Inferior parietal cortex (tissue), 1 donor: ENCODE measurements around the gene IL12RB2.
"Not testable (repeated sequence)": the region's sequence is repeated elsewhere in the genome, so short reads cannot be mapped to it uniquely, and the experiment has no call there.

Experiments
- DNase-seq: peaks from one replicate; pipeline ENCODE4 v3.0.0-alpha.2; 2016; ENCODE audit errors: extremely low spot score

The IL12RB2 gene

DNA sequence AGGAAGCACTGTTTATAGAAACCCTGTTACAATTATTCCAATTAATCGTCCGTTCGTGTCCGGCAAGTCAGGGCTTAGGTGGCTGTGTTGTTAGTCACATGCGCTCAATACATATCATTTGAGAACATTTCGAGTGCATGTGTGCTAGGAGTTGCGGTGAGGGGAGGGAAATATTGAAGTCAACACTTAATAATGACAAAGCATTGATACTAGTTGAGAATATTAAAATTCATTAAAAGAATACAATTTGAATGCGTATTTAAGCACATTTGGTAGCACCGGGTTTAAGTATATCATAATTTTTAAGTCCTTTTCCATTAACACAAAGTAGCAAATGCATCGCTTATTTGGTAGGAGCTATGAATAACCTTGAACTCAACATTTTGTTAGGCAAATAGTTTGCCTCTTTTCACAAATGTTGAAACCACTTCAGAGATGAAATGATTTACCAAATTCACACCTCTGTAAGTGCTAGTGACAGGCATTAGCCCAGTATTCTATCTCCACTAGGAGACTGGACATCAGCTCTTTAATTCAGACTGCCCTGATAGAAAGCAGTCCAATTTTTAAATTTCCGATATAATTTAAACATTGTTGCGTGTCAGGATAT, 123.6 kb downstream of the IL12RB2 start:
- no peak for DNase-seq

DNA sequence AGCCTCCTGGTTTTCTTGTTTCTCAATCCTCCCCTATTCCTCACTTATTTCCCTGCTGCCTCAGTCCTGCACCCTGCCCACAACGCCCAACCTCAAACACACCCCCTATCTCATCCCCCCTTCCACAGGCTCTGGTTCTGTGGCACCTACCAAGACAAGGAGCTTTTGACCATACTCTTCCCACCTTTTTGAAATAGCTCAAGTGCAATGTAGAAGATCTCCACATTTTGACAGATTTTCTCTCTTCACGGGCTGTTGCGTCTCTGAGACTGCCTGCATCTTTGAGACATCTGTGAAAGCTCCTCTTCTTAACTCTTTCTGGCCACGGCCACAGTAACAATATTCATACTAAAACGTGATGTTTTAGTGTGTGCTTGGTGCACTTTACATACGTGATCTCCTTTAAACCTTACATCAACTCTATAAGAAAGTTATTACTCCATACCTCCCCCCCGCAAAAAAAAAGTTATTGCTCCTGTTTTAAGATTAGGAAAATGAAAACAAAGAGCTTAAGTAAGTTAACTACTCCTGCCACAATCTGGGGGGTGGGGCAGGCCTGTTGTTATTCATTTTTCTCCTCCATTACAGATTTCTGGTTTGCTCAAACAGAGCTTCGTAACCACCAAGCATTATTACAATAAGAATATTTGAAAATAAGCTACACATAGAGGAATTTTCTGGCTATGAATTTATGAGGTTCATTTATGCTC, 124.4 kb downstream of the IL12RB2 start:
- DNase-seq, result no peak

DNA sequence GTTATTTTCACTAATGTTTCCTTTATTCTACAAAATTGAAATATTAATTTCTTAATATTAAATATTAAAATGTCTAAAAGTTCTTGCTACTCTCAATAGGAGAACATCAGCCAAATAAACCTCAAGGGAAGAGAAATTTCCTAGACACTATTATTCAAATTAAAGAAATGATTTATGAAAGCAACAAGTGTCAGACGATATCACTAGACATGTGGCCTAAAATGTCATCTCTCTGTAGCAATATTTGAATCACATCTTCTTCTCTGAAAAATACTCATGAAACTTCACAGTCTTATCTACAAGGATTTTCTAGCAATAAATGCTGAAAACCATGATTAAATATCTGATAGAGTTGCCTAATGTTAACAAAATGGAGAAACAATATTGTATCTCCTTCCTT, 125.1 kb downstream of the IL12RB2 start:
- DNase-seq, result no peak

DNA sequence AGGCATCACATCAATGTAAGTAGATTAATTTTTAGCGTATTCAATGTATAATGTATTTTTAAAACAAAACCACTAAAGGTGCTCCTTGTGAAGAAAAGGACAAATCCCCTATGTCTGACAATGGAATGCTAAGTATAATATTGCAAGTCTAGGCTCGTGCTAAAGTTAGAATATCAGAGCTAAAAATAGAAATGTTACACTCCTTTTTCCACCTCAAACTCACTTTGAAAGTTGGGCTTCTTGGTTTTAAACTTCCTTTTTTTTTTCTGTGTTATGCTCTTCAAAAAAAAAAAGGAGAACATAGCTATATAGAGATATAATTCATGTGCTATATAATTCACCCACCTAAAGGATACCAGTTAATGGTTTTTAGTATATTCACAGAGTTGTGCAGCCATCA, 126.2 kb downstream of the IL12RB2 start:
- no peak for DNase-seq

DNA sequence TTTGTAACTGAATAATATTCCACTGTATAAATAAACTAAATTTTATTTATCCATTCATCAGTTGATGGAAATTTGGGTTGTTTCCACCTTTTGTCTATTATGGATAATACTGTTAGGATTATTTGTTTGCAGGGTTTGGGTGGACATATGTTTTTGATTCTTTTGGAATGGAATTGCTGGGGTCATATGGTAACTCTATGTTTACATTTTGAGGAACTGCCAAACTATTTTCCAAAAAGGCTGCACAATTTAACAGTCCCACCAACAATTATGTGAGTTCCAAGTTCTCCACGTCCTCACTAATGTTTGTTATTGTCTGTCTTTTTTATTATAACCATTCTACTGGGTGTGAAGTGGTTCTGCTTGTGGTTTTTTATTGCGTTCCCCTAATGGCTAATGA, 126.8 kb downstream of the IL12RB2 start:
- no peak for DNase-seq

DNA sequence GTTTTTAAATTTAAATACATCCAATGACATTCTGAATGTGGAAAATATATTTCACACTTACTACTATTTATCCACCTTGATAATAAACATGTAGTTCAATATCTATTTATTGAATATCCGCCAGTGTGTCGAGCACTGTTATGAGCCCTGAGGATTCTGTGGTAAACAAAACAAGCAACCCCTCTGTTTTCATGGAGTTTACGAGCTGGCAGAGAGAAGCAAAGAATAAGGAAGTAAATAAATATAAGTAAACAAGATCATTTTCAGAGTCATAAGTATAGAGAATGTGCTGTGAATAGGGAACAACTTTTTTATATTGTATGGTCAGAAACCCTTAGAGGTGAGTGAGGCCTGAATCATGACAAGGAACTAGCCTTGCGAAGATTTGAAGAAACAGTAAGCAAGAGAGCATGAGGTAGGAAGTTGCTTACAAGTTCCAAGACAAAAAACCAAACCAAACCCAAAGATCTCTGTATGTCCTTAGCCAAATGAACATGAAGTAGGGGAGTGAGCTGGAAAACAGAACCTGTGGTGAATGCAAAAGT, 128.9 kb downstream of the IL12RB2 start:
- DNase-seq, result no peak

DNA sequence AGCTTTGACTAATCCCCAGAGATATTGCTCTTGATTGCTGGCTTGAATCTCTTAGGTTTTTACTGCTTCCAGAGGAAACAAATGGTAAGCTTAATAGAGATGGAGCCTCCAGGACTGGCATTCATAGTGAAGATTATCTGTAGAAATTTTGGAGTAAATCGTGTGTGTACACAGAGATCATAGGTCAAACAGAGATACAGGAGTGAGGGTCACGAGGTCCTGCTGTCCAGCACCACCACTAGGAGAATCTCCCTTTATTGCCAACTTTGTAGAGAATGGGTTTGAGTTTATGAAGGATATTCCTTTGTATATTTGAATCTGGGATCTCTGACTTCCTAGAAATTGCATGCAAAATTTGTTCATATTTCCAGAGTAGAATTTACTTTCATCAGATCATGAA, 130.3 kb downstream of the IL12RB2 start:
- DNase-seq, result no peak

DNA sequence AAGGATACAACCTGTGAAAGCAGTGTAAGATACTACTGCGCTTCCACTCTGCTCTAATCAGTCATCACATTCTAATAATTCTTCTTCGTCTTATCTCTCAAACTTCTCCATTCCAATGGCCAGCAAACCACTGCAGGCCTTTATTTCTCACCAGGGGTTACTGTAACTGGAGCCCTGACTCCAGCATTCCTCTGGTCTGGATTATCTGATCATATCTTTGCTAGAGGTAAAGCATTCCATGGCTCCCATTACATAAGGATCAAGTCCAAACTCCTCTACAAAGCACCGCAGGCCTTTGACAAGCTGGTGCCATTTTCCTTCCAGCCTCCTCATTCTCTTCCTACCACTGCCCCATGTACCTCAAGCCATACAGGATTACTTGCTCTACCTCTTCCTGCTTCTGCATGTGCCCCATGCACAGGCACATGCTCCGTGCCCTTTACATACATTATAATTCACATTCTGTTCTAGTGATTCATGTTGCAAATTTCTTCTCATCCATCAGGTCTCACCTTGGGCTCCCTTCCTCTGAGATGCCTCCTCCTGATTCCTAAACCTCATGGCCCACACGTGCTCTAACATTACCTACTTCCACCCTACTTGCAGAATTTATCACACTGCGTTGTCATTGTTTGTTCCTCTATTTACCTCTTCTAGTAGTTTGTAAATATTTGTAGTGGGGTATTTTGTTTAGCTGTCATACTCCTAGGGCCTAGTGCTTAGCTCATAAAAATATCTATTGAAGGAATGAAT, 131.8 kb downstream of the IL12RB2 start:
- DNase-seq, result no peak

DNA sequence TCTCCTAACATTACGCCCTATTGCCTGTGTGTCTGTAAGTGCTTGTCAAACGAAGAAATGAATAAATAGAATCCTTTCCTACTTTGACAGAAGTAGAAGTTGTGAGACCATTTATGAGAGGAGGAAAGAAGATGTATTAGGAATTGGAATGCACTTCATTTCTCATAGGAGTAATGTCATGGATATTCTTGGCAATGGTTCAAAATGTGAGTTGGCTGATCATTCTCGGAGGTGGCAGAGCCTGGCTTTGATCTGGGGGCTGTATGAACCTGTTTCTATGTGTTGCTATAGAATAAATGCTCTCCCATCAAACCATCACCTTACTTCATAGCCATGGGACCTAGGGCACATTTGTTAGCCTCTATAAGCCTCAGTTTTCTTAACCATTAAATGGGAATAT, 132.7 kb downstream of the IL12RB2 start:
- no peak for DNase-seq

DNA sequence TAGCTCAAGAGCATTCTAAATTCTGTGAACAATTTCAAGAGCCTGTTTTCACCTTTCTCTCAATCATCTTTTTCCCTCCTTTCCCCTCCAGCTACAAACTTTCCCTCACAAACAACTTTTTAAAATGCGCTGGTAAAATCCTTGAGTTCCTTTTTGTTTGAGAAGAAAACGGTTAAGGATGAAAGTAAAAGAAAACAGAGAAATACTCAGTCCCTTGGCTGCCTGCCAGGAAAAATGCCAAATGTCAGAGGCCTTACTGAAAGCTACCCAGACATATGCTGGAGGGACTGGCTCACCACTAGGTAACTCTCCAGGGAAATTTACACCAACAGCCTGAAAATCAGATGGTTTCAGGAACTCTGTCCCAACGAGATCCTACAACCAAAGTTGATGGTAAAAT, 133.5 kb downstream of the IL12RB2 start:
- no peak for DNase-seq

DNA sequence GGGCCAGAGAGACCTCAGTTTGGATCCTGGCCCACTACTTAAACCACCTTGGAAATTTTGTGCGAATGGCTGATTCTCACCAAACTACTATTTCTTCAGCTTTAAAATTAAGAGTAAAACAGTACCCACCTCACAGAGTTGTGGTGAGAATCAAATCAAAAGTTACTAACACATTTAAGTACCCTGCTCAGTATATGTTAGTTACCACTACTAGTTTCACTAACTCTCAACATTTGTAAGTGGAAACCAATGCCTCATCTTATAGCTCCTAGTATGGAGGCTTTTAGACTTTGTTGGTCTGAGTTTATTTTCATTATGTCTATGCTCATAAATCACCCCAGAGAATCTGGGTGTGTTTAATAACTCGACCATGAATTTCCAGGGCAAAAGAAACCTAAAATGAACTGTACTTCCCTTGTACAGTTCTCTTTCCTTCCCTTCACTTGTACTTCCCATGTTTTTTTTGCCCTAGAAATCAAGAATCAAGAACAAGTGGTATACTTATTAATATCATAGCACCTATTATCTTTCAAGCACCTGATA, 134.1 kb downstream of the IL12RB2 start:
- DNase-seq, result no peak

DNA sequence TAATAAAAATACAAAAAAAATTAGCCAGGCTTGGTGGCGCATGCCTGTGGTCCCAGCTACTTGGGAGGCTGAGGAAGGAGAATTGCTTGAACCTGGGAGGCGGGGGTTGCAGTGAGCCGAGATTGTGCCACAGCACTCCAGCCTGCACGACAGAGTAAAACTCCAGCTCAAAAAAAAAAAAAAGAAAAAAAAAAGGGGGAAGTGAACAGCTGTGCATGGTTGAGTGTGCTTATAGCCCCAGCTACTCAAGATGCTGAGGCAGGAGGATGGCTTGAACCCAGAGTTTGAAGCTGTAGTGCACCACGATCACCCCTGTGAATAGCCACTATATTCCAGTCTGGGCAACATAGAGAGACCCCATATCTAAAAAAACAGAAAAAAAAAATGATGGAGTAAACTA, 138.3 kb downstream of the IL12RB2 start:
- DNase-seq, result not testable (repeated sequence)
